ENCODE measurements around the gene PWP1.

Gene PWP1

GRCh38 chr12:107704041-107704440 lies 18.4 kb downstream of the PWP1 start:
- TF ChIP-seq POLR2AphosphoS5 (IDR thresholded peaks at IDR 0.05; ENCODE audit: low read depth, low read length): no peak
- TF ChIP-seq FOXP2 (optimal IDR thresholded peaks at IDR 0.05; ENCODE audit: borderline replicate concordance, extremely low read depth, extremely low read length, insufficient read depth): no peak
- no peak for TF ChIP-seq REST (IDR thresholded peaks at IDR 0.05; ENCODE audit: insufficient read depth in 1 of 2, low read depth in 2 of 2, low read length in 2 of 2)
- TF ChIP-seq SIN3A (IDR thresholded peaks at IDR 0.05; ENCODE audit: borderline replicate concordance, insufficient read depth, low read length): no peak
- no peak for TF ChIP-seq TAF1 (IDR thresholded peaks at IDR 0.05; ENCODE audit: borderline replicate concordance, insufficient read depth, low read length)

GRCh38 chr12:107715780-107716179 lies 30.2 kb downstream of the PWP1 start:
- no peak for TF ChIP-seq TAF1 (IDR thresholded peaks at IDR 0.05; ENCODE audit: borderline replicate concordance, insufficient read depth, low read length)
- TF ChIP-seq SIN3A (IDR thresholded peaks at IDR 0.05; ENCODE audit: borderline replicate concordance, insufficient read depth, low read length): no peak
- TF ChIP-seq FOXP2 (optimal IDR thresholded peaks at IDR 0.05; ENCODE audit: borderline replicate concordance, extremely low read depth, extremely low read length, insufficient read depth): no peak
- no peak for TF ChIP-seq REST (IDR thresholded peaks at IDR 0.05; ENCODE audit: insufficient read depth in 1 of 2, low read depth in 2 of 2, low read length in 2 of 2)
- no peak for TF ChIP-seq POLR2AphosphoS5 (IDR thresholded peaks at IDR 0.05; ENCODE audit: low read depth, low read length)

GRCh38 chr12:107718606-107719005 lies 33.0 kb downstream of the PWP1 start:
- TF ChIP-seq SIN3A (IDR thresholded peaks at IDR 0.05; ENCODE audit: borderline replicate concordance, insufficient read depth, low read length): no peak

- TF ChIP-seq TAF1 (IDR thresholded peaks at IDR 0.05; ENCODE audit: borderline replicate concordance, insufficient read depth, low read length) (no peak), FOXP2 (optimal IDR thresholded peaks at IDR 0.05; ENCODE audit: borderline replicate concordance, extremely low read depth, extremely low read length, insufficient read depth) (no peak), SIN3A (IDR thresholded peaks at IDR 0.05; ENCODE audit: borderline replicate concordance, insufficient read depth, low read length) (no peak), REST (IDR thresholded peaks at IDR 0.05; ENCODE audit: insufficient read depth in 1 of 2, low read depth in 2 of 2, low read length in 2 of 2) (no peak), POLR2AphosphoS5 (IDR thresholded peaks at IDR 0.05; ENCODE audit: low read depth, low read length) (no peak)
These were observed 45.2 kb downstream of the PWP1 start for GRCh38 chr12:107730618-107731341.

- TF ChIP-seq SIN3A (IDR thresholded peaks at IDR 0.05; ENCODE audit: borderline replicate concordance, insufficient read depth, low read length) (no peak), POLR2AphosphoS5 (IDR thresholded peaks at IDR 0.05; ENCODE audit: low read depth, low read length) (no peak), REST (IDR thresholded peaks at IDR 0.05; ENCODE audit: insufficient read depth in 1 of 2, low read depth in 2 of 2, low read length in 2 of 2) (no peak), FOXP2 (optimal IDR thresholded peaks at IDR 0.05; ENCODE audit: borderline replicate concordance, extremely low read depth, extremely low read length, insufficient read depth) (no peak), TAF1 (IDR thresholded peaks at IDR 0.05; ENCODE audit: borderline replicate concordance, insufficient read depth, low read length) (no peak)
These were observed 45.8 kb downstream of the PWP1 start for GRCh38 chr12:107731366-107731765.

All from PFSK-1 (cell line).